Esophagus muscularis mucosa (tissue), 4 donors: Measurements from ENCODE around the gene C1QTNF9. TPM values are rescaled to one million over a fixed set of nuclear protein-coding genes. Genes with fewer than 3 reads are reported as not detected.
"Not testable (repeated sequence)": the region's sequence is repeated elsewhere in the genome, so short reads cannot be mapped to it uniquely, and the experiment has no call there.

Experiments used
- DNase-seq: peaks from one replicate; pipeline ENCODE4 v3.0.0-alpha.2; 2017; ENCODE audit errors: extremely low spot score
- H3K27ac ChIP-seq, 4 donors: fragments of 200-600 bp; sonication (generic); replicated peaks in 1 of 4; 1 replicate in 3 of 4; 2 replicates in 1 of 4; pipeline ENCODE4 v1.5.1; 2016 to 2019; ENCODE audit warnings: mild to moderate bottlenecking in 1 of 4
- H3K27me3 ChIP-seq, 4 donors: fragments of 200-600 bp; sonication (generic); one replicate each; pipeline versions ENCODE4 v1.5.1 to v1.6.0; 2016 to 2019
- H3K36me3 ChIP-seq, 4 donors: fragments of 200-600 bp; sonication (generic); one replicate each; pipeline ENCODE4 v1.5.1; 2016 to 2019
- H3K4me1 ChIP-seq, 4 donors: fragments of 200-600 bp; sonication (generic); one replicate each; pipeline ENCODE4 v1.5.1; 2016 to 2019
- H3K4me3 ChIP-seq, 4 donors: fragments of 200-600 bp; sonication (generic); 1 replicate in 2 of 4; 2 replicates in 2 of 4; pipeline ENCODE4 v1.5.1; 2016 to 2019; ENCODE audit warnings: mild to moderate bottlenecking in 4 of 4, moderate library complexity in 1 of 4
- H3K9me3 ChIP-seq, 4 donors: fragments of 200-600 bp; sonication (generic); 1 replicate in 3 of 4; 2 replicates in 1 of 4; pipeline ENCODE4 v1.5.1; 2016 to 2019
- CTCF ChIP-seq, 3 experiments: fragments of 200-600 bp in 2 of 3; fragments of 450-650 bp in 1 of 3; sonication (generic) in 2 of 3; IDR thresholded peaks; one replicate each; pipeline ENCODE4 v1.5.1; 2017 to 2019; ENCODE audit warnings: antibody characterized with exemption in 3 of 3, mild to moderate bottlenecking in 2 of 3, moderate library complexity in 1 of 3
- EP300 ChIP-seq: sonication (generic); formaldehyde crosslinking; IDR thresholded peaks from one replicate; pipeline ENCODE4 v1.6.1; 2017; ENCODE audit warnings: antibody characterized with exemption
- POLR2A ChIP-seq: fragments of 450-650 bp; IDR thresholded peaks from one replicate; pipeline ENCODE4 v1.6.1; 2017; ENCODE audit warnings: antibody characterized with exemption, moderate library complexity, mild to moderate bottlenecking, low read depth
- POLR2AphosphoS5 ChIP-seq, 2 donors: sonication (generic); formaldehyde crosslinking; IDR thresholded peaks; one replicate each; pipeline ENCODE4 v1.6.1; 2017; ENCODE audit warnings: antibody characterized with exemption in 2 of 2
- WGBS: methylation state at CpG from one replicate; pipeline ENCODE4 v1.1.5; 2018; 5-methylcytosine and 5-hydroxymethylcytosine counted together
- intact Hi-C: fragments of 100-400 bp; cut with DNase I; formaldehyde crosslinking; loops from one replicate; pipeline ENCODE4 v1.15.1; 2023
- total RNA-seq, 4 donors: library from RNA; depleted of rRNA; stranded (reverse); fragments of >200 nt; gene quantifications; one replicate each; pipeline versions ENCODE4 v1.1.0 to v1.2.1, GENCODE V29; 2016

The C1QTNF9 gene
- total RNA-seq, 4 donors from 2014 or later, result 0.32 to 2.0 (median 0.91) TPM

GRCh38 chr13:24362435-24362952 is 53.1 kb downstream of the C1QTNF9 start:
- no peaks in the 10 kb centered on the region for H3K9me3 ChIP-seq
- WGBS, result 94% methylated on average over 9 of the region's 9 CpGs
- DNase-seq, result no peak
- H3K4me3 ChIP-seq, result no peak overlapping the region
- no peak overlapping the region for H3K27ac ChIP-seq
- no peaks in the 10 kb centered on the region for H3K27me3 ChIP-seq
- H3K4me1 ChIP-seq, result no peaks in the 10 kb centered on the region
- TF ChIP-seq POLR2AphosphoS5 (IDR thresholded peaks at IDR 0.05) (no peak), POLR2A (no peak), CTCF (IDR thresholded peaks at IDR 0.05) (no peak), EP300 (no peak)
- H3K36me3 ChIP-seq, result no peaks in the 10 kb centered on the region
- intact Hi-C loops, result no loop called here

GRCh38 chr13:24365191-24365590 is 55.8 kb downstream of the C1QTNF9 start:
- intact Hi-C loops, result no loop called here
- Histone ChIP-seq H3K27ac (no peak overlapping the region), H3K9me3 (no peaks in the 10 kb centered on the region), H3K36me3 (no peaks in the 10 kb centered on the region), H3K4me1 (no peaks in the 10 kb centered on the region), H3K4me3 (no peak overlapping the region), H3K27me3 (no peaks in the 10 kb centered on the region)
- 93% methylated on average over 7 of the region's 9 CpGs for WGBS
- DNase-seq, result peak; percentile 74
- no peak for TF ChIP-seq EP300
- no peak for TF ChIP-seq POLR2AphosphoS5 (IDR thresholded peaks at IDR 0.05)
- TF ChIP-seq POLR2A, result no peak
- TF ChIP-seq CTCF (IDR thresholded peaks at IDR 0.05), result no peak

GRCh38 chr13:24366315-24366714 is 56.9 kb downstream of the C1QTNF9 start:
- H3K4me1 ChIP-seq, intact Hi-C loops, DNase-seq, H3K36me3 ChIP-seq, H3K4me3 ChIP-seq, H3K27me3 ChIP-seq, H3K27ac ChIP-seq, H3K9me3 ChIP-seq: not testable (repeated sequence)
- 83% methylated on average over 6 of the region's 8 CpGs for WGBS

- 85% methylated on average over 9 of the region's 9 CpGs for WGBS
- DNase-seq, result peak; percentile 60
Observed at GRCh38 chr13:24371273-24371672, 61.9 kb downstream of the C1QTNF9 start.

More at GRCh38 chr13:24371273-24371672, 61.9 kb downstream of the C1QTNF9 start:
- H3K9me3 ChIP-seq, H3K4me3 ChIP-seq, H3K27me3 ChIP-seq, H3K27ac ChIP-seq, H3K36me3 ChIP-seq, H3K4me1 ChIP-seq, intact Hi-C loops: not testable (repeated sequence)

Other genes with a start within 250 kb of the C1QTNF9 start
- 10 to 100 TPM in 3 of 4 donors, 1 to 10 TPM in 1; 9.1 to 21.6 (median 17.1) TPM for gene SPATA13, start 148.9 kb upstream of the C1QTNF9 start, total RNA-seq
- gene PARP4, start 203.2 kb downstream of the C1QTNF9 start, total RNA-seq, result 10 to 100 TPM; 38.3 to 47.4 (median 40.6) TPM